NB4 (cell line): ENCODE measurements around the gene RSPH1.

Experiments used
- DNase-seq: peaks from one replicate; pipeline ENCODE4 v3.0.0; 2010; ENCODE audit warnings: low read depth
- H3K4me3 ChIP-seq: one replicate; pipeline ENCODE4 v1.5.1; 2011; ENCODE audit warnings: mild to moderate bottlenecking, low read depth, low read length, moderate library complexity
- CTCF ChIP-seq: IDR thresholded peaks from one replicate; pipeline ENCODE4 v1.5.1; 2012; ENCODE audit warnings: low read depth, low read length
- MAX ChIP-seq: IDR thresholded peaks from 2 replicates; pipeline ENCODE4 v1.6.1; 2011; ENCODE audit warnings: low read depth, low read length
- MYC ChIP-seq: IDR thresholded peaks from 2 replicates; pipeline ENCODE4 v1.6.1; 2011; ENCODE audit warnings: low read depth, low read length
- POLR2A ChIP-seq: IDR thresholded peaks from 2 replicates; pipeline ENCODE4 v1.6.1; 2011; ENCODE audit warnings: mild to moderate bottlenecking; ENCODE audit not compliant: insufficient read length; ENCODE audit errors: extremely low read depth

RSPH1 gene

GRCh38 chr21:42476388-42477331 lies 19.4 kb downstream of the RSPH1 start:
- TF ChIP-seq MAX = no peak
- no peak for DNase-seq
- no peak overlapping the region for H3K4me3 ChIP-seq

GRCh38 chr21:42475526-42476387 lies 20.3 kb downstream of the RSPH1 start:
- no peak for DNase-seq
- TF ChIP-seq CTCF = no peak
- TF ChIP-seq POLR2A = no peak
- TF ChIP-seq MAX = no peak
- no peak for TF ChIP-seq MYC
- H3K4me3 ChIP-seq = no peak overlapping the region

- H3K4me3 ChIP-seq = no peak overlapping the region
- TF ChIP-seq MYC (no peak), MAX (no peak), CTCF (no peak), POLR2A (no peak)
- DNase-seq = no peak
Observed at GRCh38 chr21:42475036-42475435, 21.0 kb downstream of the RSPH1 start.

- DNase-seq = no peak
- TF ChIP-seq CTCF (no peak), POLR2A (no peak), MAX (no peak), MYC (no peak)
- H3K4me3 ChIP-seq = no peak overlapping the region
Observed at GRCh38 chr21:42474043-42474831, 21.8 kb downstream of the RSPH1 start.

- no peak for DNase-seq
- no peak for TF ChIP-seq POLR2A
- TF ChIP-seq MYC = no peak
- no peak for TF ChIP-seq MAX
- no peak for TF ChIP-seq CTCF
- H3K4me3 ChIP-seq = no peak overlapping the region
Observed at GRCh38 chr21:42473498-42474042, 22.5 kb downstream of the RSPH1 start.
